GM21381 (cell line): ENCODE results near the gene TEKT3.

Experiments
- ATAC-seq: cut with Tn5 transposase; IDR thresholded peaks from one replicate; pipeline ENCODE4 v1.9.1; 2021; ENCODE audit warnings: mild to moderate bottlenecking, moderate library complexity; ENCODE audit not compliant: unreplicated experiment

The TEKT3 gene

DNA sequence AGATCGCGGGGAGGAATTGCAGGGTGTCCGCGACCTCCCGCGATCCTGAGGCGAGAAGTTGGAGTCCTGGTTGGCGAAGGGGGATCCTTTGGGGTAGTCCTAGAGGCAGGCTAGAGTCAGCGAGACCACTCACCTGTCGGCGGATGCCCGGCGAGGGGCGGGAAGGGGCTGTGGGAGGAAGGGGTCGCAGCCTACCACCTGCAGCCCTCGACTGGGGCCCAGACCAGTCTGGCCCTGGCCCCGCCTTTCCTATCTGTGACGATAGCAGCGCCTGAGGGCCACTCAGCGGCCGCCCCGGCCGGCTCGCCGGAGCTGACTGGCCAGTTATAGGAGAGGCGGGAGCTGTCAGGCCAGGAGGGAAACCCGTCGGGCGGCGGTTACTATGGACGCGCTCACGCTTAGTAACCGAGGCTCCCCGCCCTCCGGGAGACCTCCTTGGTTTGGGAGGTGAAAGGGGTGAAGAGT lies at the start of gene TEKT3:
Gene TEKT3, minus strand, starts transcription at position 213 of the 465 bp plus-strand sequence. CDS start 10,012 bp downstream, outside the sequence.
- no peak for ATAC-seq

DNA sequence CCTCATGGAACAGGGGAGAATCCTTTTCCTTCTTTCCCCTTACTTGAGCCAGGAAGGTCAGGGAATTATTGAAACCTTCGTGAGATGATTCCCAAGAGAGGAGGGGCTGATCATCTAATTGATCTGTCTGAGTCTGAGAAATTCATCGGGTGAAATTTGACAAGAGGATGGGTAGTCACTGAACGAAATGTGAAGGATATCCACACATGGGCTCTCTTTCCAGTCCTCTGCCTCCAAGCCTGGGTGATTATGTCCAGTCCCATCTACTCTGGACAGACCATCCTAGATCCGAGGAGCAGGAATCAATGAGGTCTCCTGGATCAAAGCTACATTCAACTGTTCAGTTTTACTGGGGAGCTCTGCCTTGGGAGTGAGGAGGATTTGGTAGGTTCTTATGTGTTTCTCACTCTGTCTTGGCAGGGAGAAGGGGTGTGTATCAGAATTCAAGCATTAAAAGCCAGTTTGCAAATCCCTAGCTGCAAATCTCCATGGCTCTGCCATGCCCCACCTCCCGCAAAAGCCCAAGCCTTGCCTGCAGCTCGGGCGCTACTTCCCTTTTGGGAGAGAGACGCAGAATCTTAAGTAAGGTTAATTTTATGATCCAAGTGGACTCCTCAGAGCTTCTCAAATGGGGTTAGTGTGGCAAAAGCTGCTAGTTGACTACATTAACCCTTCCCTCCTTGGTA lies 47.1 kb upstream of the TEKT3 start:
- ATAC-seq, result no peak

DNA sequence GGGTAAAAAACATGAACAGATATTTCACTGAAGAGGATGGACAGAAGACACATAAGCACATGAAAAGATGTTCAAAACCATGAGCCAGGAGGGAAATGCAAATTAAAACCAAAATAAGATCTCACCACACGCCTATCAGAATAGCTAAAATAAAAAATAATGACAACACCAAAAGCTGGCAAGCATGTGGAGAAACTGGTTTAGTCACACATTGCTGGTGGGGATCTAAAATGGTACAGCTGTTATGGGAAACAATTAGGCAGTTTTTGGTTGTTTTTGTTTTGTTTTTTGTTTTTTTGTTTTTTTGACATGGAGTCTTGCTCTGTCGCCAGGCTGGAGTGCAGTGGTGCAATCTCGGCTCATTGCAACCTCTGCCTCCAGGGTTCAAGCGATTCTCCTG lies 44.7 kb upstream of the TEKT3 start:
- ATAC-seq, result no peak

DNA sequence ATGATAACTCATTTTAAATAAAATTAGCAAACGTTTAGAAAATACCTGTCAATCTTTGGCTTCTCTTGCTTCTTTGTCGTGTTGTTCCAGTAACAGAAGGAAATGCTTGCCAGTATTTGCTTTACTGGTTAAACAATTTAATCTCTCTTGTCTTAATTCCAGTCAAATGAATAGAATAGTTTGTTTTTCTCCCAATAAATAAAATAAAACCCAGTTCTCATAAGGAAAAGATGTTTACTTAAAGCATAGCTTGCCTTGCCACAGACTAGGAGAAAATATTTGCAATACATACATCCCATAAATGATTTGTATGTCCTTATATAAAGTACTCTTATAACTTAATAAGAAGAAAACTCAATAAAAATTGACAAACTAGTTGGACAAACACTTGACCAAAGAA lies 43.9 kb upstream of the TEKT3 start:
- no peak for ATAC-seq

DNA sequence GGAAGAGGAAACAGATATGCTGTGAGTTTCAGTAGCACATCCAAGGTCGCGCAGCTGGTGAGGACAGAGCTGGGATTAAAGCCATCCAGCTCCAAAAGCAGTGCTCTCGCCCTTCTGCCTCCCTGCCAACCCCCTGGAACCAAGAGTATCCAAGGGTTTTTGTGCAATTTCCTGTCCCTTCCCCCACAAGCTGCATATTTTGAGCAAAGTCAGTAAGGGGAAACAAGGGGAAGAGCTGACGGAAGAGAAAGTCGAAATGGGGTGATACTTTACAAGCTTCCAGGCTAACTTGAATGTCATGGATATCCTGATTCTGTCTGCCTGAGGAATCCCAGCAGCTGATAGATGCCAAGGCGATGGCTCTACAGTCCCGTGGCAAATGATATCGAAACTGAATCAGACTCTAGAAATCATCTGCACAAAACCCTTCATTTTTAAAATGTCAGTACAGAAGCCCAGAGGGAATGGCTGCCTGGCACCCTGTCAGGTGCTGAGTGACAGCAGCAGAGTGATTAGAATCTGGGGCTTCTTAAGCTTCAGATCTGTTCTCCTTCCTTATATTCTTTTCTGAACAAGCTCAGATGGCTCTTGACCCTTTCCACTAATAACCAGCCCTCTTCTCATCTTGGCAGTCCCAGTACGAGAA lies 42.9 kb upstream of the TEKT3 start:
- ATAC-seq, result no peak

DNA sequence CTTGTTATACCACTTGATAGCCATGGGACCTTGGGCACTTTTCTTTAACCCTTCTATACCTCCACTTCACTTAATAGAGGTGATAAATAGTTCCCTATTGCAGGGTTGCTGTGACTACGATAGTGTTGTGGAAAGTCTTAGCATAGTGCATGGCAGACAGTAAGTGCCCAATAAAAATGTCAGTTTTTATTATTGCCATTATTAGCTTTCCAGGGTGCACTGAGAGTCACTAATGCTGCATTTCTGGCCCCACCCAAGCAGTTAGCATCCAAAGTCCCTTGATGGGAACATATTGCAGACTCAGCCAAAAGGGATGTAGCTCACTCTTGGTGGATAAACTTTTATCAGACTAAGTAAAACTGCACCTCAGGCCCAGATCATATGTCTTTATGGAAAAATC lies 41.5 kb upstream of the TEKT3 start:
- ATAC-seq, result no peak

DNA sequence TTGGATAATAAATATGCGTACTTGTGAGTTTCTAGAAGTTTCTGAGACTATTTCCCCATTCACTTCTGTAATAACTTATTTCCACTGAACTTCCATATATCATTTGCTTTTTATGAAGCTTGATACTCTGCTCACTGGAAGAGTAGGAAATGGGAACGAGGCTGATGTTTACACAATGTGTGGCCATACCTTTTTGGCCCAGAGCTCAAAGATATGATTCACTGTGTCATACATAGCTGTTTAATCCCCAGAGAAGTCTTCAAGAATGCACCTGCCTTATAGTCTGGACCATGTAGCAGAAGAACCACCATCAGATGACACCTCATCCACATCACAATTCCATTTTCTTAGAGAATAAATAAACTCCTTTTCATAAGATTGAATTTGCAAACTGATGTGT lies 40.3 kb upstream of the TEKT3 start:
- ATAC-seq, result no peak

DNA sequence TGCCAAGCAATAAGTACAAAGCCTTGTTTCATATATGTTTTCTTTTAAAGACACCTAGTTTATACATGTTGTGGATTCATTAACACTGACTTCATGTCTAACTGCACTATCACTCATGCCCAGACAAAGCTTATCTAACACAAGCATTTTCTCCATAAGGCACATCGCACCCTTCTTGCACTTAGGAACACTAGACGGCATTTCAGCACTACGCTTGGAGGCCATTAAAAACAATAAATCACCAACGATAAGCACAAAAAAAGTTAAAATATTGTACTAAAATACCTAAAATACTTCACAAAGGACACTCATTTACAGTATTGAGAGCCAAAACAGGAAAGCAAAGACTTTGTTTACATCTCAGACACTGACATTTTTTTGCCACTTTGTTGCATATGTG lies 39.0 kb upstream of the TEKT3 start:
- no peak for ATAC-seq

DNA sequence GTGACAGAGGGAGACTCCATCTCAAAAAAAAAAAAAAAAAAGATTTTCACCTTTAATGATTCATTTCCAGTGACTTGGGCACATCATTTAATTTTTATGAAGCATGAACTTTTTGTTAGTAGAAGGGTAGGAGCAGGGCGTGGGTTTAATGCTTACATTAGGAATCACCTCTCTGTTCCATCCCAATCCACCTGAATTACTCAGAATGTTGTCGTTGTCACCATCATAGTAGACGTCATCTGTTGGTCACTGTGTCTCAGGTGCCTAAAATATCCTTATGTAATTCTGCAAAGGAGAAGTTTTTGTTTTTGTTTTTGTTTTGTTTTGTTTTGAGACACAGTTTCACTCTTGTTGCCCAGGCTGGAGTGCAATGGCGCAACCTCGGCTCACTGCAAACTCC lies 38.3 kb upstream of the TEKT3 start:
- ATAC-seq, result no peak

DNA sequence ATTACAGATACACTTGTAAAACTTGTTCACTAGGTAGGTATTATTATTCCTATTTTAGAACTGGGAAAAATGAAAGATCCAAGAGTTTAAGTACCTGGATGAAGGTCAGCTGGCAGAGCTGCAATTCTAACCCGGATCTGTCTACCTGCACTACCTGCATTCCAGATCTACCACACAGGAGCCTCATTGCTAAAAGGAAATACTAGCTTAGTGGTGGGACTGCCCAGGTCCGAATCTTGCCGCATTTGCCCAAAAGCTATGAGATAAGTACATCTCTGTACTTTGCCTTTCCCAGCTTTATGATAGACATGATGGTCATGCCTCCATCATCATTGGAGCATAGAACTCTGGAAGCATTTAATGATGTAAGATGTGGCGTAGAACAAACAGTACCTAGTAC lies 36.8 kb upstream of the TEKT3 start:
- ATAC-seq, result no peak

DNA sequence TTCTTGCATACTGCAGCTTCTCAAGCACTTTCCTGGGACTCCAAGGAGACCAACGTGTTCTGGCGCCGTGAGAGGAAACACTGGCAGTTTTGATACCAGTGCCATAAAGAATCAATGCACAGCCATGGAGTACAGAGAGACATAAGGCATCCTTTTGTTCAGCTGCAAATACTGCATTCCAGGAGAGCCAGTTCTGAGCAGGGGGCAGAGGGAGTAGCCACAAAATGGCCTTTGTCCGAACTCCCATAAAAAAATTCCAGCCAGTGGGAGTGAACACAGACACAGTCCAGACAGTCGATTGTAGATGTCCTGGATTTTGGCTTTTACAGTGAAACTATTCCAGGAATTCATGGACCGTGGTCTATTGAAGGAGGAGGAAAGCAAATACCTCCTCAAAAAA lies 36.2 kb upstream of the TEKT3 start:
- ATAC-seq, result no peak

DNA sequence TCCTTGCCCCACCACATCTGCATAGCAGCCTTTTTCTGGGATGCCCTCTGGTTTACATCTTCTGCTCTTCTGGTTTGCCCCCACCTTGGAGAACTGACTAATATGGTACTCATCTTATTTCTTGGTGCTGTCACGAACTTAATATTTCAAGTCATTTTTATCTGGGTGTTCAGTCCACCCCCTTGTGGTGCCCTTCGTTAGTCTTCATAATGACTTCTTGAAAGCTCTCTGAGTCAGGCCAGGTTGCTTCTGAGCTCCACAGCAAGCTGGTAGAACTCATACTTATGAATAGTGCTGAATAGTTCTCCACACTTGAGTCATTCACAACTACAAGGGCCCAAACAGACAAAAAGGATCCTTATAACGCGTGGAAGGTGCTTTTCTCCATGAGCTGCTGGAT lies 35.8 kb upstream of the TEKT3 start:
- ATAC-seq, result no peak

DNA sequence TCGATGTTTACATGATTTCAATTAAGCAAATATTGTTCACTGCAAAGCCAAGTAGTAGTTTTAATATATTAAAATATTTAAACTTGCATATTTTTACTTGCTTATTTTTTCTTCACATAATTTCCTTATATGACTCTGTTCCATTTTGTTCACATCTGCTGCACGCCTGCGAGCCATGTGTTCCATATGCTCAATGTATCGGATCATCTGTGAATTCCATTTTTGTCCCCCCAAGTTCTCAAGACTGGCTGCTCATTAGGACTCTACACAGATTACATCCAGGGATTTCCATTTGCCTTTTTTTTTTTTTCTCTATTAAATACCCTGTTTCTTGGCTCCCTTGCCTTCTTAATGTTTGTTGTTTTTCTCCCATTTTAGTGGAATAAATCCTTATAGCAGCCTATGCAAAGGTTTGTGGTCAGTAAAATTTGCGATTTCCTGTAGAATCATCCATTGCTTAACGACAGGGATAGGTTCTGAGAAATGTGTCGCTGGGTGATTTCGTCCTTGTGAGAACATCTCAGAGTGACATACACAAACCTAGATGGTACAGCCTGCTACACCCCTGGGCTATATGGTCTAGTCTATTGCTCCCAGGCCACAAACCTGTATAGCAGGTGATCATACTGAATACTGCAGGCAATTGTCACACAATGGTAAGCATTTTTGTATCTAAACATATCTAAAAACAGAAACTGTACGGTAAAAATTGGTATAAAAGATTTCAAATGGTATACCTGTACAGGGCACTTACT lies 30.2 kb upstream of the TEKT3 start:
- ATAC-seq, result no peak

DNA sequence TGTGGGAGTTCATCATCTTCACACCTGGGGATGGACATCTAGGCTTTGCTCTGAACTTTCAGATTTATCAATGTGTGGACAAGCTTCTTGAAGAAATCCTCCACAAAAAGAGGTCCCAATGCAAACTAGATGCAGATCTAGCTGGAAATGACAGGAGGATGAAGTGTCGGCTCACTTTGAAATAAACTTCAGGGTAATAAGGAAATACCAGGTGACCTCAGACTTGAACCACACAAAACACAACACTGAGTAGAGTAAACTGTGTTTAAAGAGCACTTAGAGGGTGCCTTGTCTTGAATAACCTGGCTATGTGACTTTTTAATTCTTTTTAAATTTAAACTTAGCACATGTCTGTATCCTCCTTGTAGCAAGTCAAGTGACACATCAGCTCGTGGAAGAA lies 27.2 kb upstream of the TEKT3 start:
- ATAC-seq, result no peak

DNA sequence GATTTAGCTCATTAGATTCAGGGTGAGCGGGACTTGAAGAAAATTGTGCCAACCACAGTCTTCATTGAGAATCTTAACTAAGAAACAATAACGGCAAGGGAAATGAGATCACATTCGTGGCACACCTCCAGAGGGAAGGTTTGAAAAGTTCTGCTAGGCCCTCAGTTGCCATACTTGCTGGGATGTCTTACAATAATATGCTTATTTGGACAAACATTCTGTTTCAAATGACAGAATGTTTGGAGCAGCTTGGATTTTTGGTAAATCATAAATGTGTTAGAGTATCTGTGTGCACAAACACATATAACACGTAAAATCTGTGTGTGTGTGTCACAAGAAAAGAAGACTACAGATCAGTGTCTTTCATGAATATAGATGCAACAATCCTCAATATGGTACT lies 24.6 kb upstream of the TEKT3 start:
- ATAC-seq, result no peak

DNA sequence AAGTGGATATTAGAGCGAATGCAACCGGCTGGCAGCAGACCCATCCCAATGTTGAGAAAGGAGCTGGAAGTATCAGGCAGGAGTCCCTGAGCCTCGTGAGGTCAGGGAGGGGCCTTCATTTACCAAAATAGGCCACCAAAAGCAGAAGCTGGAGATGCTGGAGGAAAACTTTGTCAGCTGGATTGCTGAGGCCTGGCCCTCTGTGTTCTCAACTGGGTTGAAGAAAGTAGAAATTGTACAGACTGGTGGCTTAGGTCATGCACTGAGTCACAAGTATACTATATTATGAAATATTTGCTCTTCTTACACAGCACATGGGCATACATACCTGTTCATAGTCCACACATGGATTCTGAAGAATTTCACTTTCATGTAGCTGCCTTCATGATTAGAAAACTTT lies 23.2 kb upstream of the TEKT3 start:
- ATAC-seq, result no peak

DNA sequence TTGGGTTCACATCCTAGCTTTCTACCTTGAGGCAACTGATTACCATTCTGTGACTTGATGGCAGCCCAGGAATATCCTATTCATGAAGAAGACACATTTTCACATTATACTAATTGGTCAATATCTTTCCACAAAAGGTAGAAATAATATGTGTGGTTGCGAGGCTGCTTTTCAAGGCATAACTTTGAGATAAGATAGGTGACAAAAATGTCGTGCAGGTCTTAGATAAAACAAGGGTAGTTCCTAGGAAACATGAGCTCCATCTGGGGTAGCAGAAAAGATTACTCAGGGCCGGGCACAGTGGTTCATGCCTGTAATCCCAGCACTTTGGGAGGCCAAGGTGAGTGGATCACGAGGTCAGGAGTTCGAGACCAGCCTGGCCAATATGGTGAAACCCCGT lies 22.3 kb upstream of the TEKT3 start:
- ATAC-seq, result no peak

DNA sequence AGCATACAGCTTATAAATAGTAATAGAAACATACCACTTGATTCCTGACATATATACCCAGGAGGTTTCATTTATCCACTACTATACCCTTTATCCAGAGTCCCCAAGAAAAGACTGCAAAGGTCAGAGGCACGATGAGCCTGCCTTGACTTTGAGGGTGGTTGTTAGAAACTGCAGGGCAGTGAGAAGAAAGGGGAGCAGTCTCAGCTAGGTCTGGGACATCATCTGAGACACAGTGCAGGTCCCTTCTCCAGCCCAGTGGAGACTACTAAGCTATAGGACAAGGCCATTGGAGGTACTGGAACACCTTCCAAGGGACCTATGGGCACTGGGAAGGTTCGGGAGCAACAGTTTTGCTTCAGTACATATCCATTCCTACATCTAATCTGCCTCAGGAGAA lies 20.2 kb upstream of the TEKT3 start:
- ATAC-seq, result no peak

DNA sequence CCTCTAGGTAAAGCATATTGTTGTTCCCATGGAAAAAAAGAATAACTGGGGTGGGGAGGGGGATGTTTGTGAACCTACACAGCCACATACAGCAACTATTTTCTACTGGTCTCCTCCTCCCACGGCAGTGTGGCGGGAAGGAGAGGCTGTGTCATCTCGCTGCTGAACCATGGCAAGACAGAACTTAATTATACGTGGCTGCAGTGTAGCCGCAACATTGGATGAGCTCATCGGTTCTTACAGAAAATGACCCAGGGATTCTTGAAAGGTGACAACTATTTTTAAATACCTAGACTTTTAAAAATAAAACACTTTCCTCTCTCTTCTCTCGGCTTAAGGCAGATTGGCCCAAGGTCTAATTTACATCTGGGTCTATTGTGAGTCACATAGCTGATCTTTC lies 19.8 kb upstream of the TEKT3 start:
- ATAC-seq, result no peak

DNA sequence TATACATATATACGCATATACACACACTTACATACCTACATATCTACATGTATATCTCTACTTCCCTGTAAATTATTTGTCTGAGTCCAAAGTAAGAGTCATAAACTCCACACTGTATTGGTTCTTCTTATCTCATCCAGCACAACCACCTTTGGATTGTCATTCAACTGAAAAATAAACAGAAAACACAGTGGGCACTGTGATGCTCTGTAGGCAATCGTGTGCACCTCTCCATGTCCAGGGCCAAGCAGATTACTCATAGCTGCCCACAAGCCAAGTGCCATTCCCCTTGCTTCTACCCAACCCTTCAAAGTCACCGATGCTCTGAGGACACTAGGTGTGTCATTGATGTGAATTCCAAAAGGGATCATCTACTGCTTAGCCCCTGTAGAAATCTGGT lies 12.9 kb upstream of the TEKT3 start:
- no peak for ATAC-seq

DNA sequence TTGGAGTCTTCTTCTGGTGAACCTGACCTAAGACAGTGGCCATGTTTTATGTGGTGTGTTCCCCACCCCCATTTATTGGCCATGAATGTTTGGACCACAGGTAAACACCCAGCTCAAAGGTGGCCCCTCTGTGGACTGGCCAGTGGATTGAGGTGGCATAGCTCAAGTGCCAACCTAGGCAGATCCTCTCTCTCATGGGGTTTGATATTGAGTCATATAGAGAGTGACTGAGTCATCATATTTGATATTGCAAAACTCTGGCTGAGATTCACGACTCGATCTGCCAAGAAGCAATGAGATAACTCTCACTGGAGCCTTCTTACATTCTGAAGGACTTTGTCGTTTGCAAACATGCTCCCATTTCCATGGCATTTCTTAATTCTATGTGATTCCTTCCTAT lies 10.5 kb upstream of the TEKT3 start:
- no peak for ATAC-seq

DNA sequence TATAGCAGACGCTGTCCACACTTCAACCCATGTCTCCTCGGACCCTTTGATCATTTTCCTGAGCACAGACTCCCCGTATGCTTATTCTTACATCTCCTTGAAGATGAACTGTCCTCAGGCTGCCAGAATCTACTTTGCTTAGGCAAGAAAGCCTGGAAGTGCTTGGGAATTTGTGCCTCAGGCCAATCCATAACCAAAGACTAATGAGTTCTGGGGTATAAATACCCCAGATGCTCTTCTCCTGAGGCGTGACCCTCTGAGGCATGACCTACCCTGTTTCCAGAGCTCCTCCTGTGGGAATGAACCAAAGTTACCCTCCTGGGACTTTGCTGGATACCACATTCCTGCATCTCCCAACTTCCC lies 10.1 kb upstream of the TEKT3 start:
- ATAC-seq, result no peak
